HAP-1 (cell line): ENCODE data around the gene ZFPM1.

Experiments
- DNase-seq, 2 experiments: peaks; one replicate each; pipeline ENCODE4 v3.0.0-alpha.2; 2016 to 2020; ENCODE audit warnings: low spot score in 2 of 2
- H3K27me3 ChIP-seq: fragments of 250-450 bp; sonication (Bioruptor Pico); 2 replicates; pipeline ENCODE4 v1.5.1; 2020; ENCODE audit warnings: low read depth, mild to moderate bottlenecking, moderate library complexity
- H3K36me3 ChIP-seq: fragments of 250-450 bp; sonication (Bioruptor Pico); replicated peaks from 2 replicates; pipeline ENCODE4 v1.5.1; 2020; ENCODE audit warnings: mild to moderate bottlenecking
- H3K4me1 ChIP-seq: fragments of 250-450 bp; sonication (Bioruptor Pico); 2 replicates; pipeline ENCODE4 v1.5.1; 2020; ENCODE audit warnings: mild to moderate bottlenecking
- H3K4me3 ChIP-seq: fragments of 250-450 bp; sonication (Bioruptor Pico); 2 replicates; pipeline ENCODE4 v1.5.1; 2020; ENCODE audit warnings: mild to moderate bottlenecking, moderate library complexity
- H3K9me3 ChIP-seq: fragments of 250-450 bp; sonication (Bioruptor Pico); 2 replicates; pipeline ENCODE4 v1.5.1; 2020; ENCODE audit warnings: mild to moderate bottlenecking, moderate library complexity
- in situ Hi-C: fragments of 300-500 bp; cut with MboI; formaldehyde crosslinking; loops from 3 replicates; pipeline ENCODE4 v1.14.3; 2020; ENCODE audit warnings: low sequenced_read_pairs, inconsistent platforms, mixed read lengths

The ZFPM1 gene

GRCh38 chr16:88442383-88442726, 10.7 kb upstream of the ZFPM1 start:
- H3K27me3 ChIP-seq: peaks cover 16% of the 10 kb centered on the region
- H3K36me3 ChIP-seq: no peaks in the 10 kb centered on the region
- H3K4me1 ChIP-seq: no peaks in the 10 kb centered on the region
- no peak overlapping the region for H3K4me3 ChIP-seq
- no peak for DNase-seq
- H3K9me3 ChIP-seq: no peaks in the 10 kb centered on the region
- in situ Hi-C loops: loop anchor here (5.0 kb wide), 1 partner anchor 85 kb away; no protein-coding TSS in a partner anchor

- in situ Hi-C loops: loop anchor here (5.0 kb wide), 1 partner anchor 84 kb away; no protein-coding TSS in a partner anchor
- H3K36me3 ChIP-seq: no peaks in the 10 kb centered on the region
- H3K4me1 ChIP-seq: no peaks in the 10 kb centered on the region
- no peaks in the 10 kb centered on the region for H3K9me3 ChIP-seq
- H3K4me3 ChIP-seq: no peak overlapping the region
- peak; percentile 41 to 85 for DNase-seq
- H3K27me3 ChIP-seq: peaks cover 19% of the 10 kb centered on the region
Observed at GRCh38 chr16:88442727-88443576, 10.1 kb upstream of the ZFPM1 start.

- no peaks in the 10 kb centered on the region for H3K36me3 ChIP-seq
- no peaks in the 10 kb centered on the region for H3K9me3 ChIP-seq
- in situ Hi-C loops: loop anchor here (5.0 kb wide), 1 partner anchor 82 kb away; no protein-coding TSS in a partner anchor
- peaks cover 20% of the 10 kb centered on the region for H3K27me3 ChIP-seq
- H3K4me3 ChIP-seq: no peak overlapping the region
- no peaks in the 10 kb centered on the region for H3K4me1 ChIP-seq
- DNase-seq: no peak
Observed at GRCh38 chr16:88444826-88445582, 8.1 kb upstream of the ZFPM1 start.

GRCh38 chr16:88445583-88445960, 7.5 kb upstream of the ZFPM1 start:
- Histone ChIP-seq H3K4me1 (no peaks in the 10 kb centered on the region), H3K36me3 (no peaks in the 10 kb centered on the region), H3K4me3 (no peak overlapping the region), H3K27me3 (peaks cover 22% of the 10 kb centered on the region), H3K9me3 (no peaks in the 10 kb centered on the region)
- no peak for DNase-seq
- in situ Hi-C loops: no loop called here

- Histone ChIP-seq H3K4me1 (no peaks in the 10 kb centered on the region), H3K36me3 (no peaks in the 10 kb centered on the region), H3K27me3 (peaks cover 22% of the 10 kb centered on the region), H3K4me3 (no peak overlapping the region), H3K9me3 (no peaks in the 10 kb centered on the region)
- DNase-seq: no peak
- in situ Hi-C loops: no loop called here
Observed at GRCh38 chr16:88446061-88446460, 7.0 kb upstream of the ZFPM1 start.

GRCh38 chr16:88446736-88447135, 6.3 kb upstream of the ZFPM1 start:
- Histone ChIP-seq H3K9me3 (no peaks in the 10 kb centered on the region), H3K27me3 (peaks cover 22% of the 10 kb centered on the region), H3K4me1 (no peaks in the 10 kb centered on the region), H3K4me3 (no peak overlapping the region), H3K36me3 (no peaks in the 10 kb centered on the region)
- in situ Hi-C loops: no loop called here
- DNase-seq: no peak

GRCh38 chr16:88447881-88448280, 5.2 kb upstream of the ZFPM1 start:
- in situ Hi-C loops: no loop called here
- Histone ChIP-seq H3K4me1 (peaks cover 3% of the 10 kb centered on the region; the same call in 1 of the 2 replicates), H3K9me3 (no peaks in the 10 kb centered on the region), H3K36me3 (no peaks in the 10 kb centered on the region), H3K4me3 (no peak overlapping the region), H3K27me3 (peaks cover 25% of the 10 kb centered on the region)
- no peak for DNase-seq

GRCh38 chr16:88448461-88449266, 4.4 kb upstream of the ZFPM1 start:
- H3K4me3 ChIP-seq: no peak overlapping the region
- peaks cover 3% of the 10 kb centered on the region; the same call in 1 of the 2 replicates for H3K4me1 ChIP-seq
- H3K9me3 ChIP-seq: no peaks in the 10 kb centered on the region
- no peak for DNase-seq
- peaks cover 25% of the 10 kb centered on the region for H3K27me3 ChIP-seq
- H3K36me3 ChIP-seq: no peaks in the 10 kb centered on the region
- in situ Hi-C loops: no loop called here

GRCh38 chr16:88449267-88449561, 3.9 kb upstream of the ZFPM1 start:
- peaks cover 25% of the 10 kb centered on the region for H3K27me3 ChIP-seq
- peaks cover 3% of the 10 kb centered on the region; the same call in 1 of the 2 replicates for H3K4me1 ChIP-seq
- no peak for DNase-seq
- no peak overlapping the region for H3K4me3 ChIP-seq
- H3K36me3 ChIP-seq: no peaks in the 10 kb centered on the region
- H3K9me3 ChIP-seq: no peaks in the 10 kb centered on the region
- in situ Hi-C loops: no loop called here

- H3K27me3 ChIP-seq: peaks cover 21% of the 10 kb centered on the region
- H3K36me3 ChIP-seq: no peaks in the 10 kb centered on the region
- no peak for DNase-seq
- H3K9me3 ChIP-seq: no peaks in the 10 kb centered on the region
- H3K4me3 ChIP-seq: peak overlapping the region; percentile 59; the same call in 1 of the 2 replicates
- peaks cover 13% of the 10 kb centered on the region for H3K4me1 ChIP-seq
- in situ Hi-C loops: loop anchor here (10.0 kb wide), 1 partner anchor 113 kb away; no protein-coding TSS in a partner anchor
Observed at GRCh38 chr16:88451586-88452481, 1.2 kb upstream of the ZFPM1 start.

GRCh38 chr16:88452482-88453216, 431 bp upstream of the ZFPM1 start:
- H3K4me3 ChIP-seq: peak overlapping the region; percentile 59
- peak; percentile 87 to 99 for DNase-seq
- no peaks in the 10 kb centered on the region for H3K9me3 ChIP-seq
- H3K36me3 ChIP-seq: no peaks in the 10 kb centered on the region
- in situ Hi-C loops: loop anchor here (10.0 kb wide), 1 partner anchor 112 kb away; no protein-coding TSS in a partner anchor
- peaks cover 13% of the 10 kb centered on the region for H3K4me1 ChIP-seq
- peaks cover 17% of the 10 kb centered on the region for H3K27me3 ChIP-seq
